GM21576 (cell line): ENCODE data around the gene CD300LG.
A peak's percentile ranks its signal among the peaks of the same experiment; 100 is the strongest.
"Not testable (repeated sequence)": the region's sequence is repeated elsewhere in the genome, so short reads cannot be mapped to it uniquely, and the experiment has no call there.

Source experiments
- ATAC-seq: cut with Tn5 transposase; IDR thresholded peaks from one replicate; pipeline ENCODE4 v1.9.1; 2021; ENCODE audit warnings: mild to moderate bottlenecking, moderate library complexity; ENCODE audit not compliant: unreplicated experiment

Gene CD300LG

GRCh38 chr17:43877451-43878155 is 30.6 kb downstream of the CD300LG start:
- ATAC-seq, result no peak

GRCh38 chr17:43878260-43879175 is 31.5 kb downstream of the CD300LG start:
- peak; percentile 49 for ATAC-seq

- no peak for ATAC-seq
Measured at GRCh38 chr17:43879723-43880419, 32.9 kb downstream of the CD300LG start.

GRCh38 chr17:43880420-43880991 is 33.5 kb downstream of the CD300LG start:
- no peak for ATAC-seq

GRCh38 chr17:43881181-43881580 is 34.2 kb downstream of the CD300LG start:
- ATAC-seq, result no peak

- no peak for ATAC-seq
Measured at GRCh38 chr17:43881758-43882505, 35.0 kb downstream of the CD300LG start.

GRCh38 chr17:43882761-43883415 is 35.9 kb downstream of the CD300LG start:
- no peak for ATAC-seq

- ATAC-seq, result no peak
Measured at GRCh38 chr17:43888548-43888947, 41.6 kb downstream of the CD300LG start.

- no peak for ATAC-seq
Measured at GRCh38 chr17:43890240-43890639, 43.3 kb downstream of the CD300LG start.

GRCh38 chr17:43891851-43892646 is 45.1 kb downstream of the CD300LG start:
- no peak for ATAC-seq

- no peak for ATAC-seq
Measured at GRCh38 chr17:43892647-43892952, 45.6 kb downstream of the CD300LG start.

GRCh38 chr17:43894494-43894893 is 47.5 kb downstream of the CD300LG start:
- not testable (repeated sequence) for ATAC-seq

GRCh38 chr17:43897831-43898230 is 50.9 kb downstream of the CD300LG start:
- no peak for ATAC-seq

- no peak for ATAC-seq
Measured at GRCh38 chr17:43898446-43898845, 51.5 kb downstream of the CD300LG start.

GRCh38 chr17:43900183-43900857 is 53.3 kb downstream of the CD300LG start:
- ATAC-seq, result no peak

- no peak for ATAC-seq
Measured at GRCh38 chr17:43900858-43901754, 54.1 kb downstream of the CD300LG start.

GRCh38 chr17:43901861-43902589 is 55.0 kb downstream of the CD300LG start:
- ATAC-seq, result no peak
